Thyroid gland (tissue), 4 donors: ENCODE measurements around the gene SLC1A5.

ENCODE experiments used
- POLR2A ChIP-seq, 2 donors: fragments of 450-650 bp; IDR thresholded peaks; one replicate each; pipeline ENCODE4 v1.6.1; 2017; ENCODE audit warnings: antibody characterized with exemption in 2 of 2, mild to moderate bottlenecking in 2 of 2, moderate library complexity in 1 of 2
- TF ChIP-seq, protein P1 (sequence below), 6 experiments: fragments of 200-600 bp in 3 of 6; fragments of 450-650 bp in 3 of 6; sonication (generic) in 3 of 6; IDR thresholded peaks; one replicate each; pipeline ENCODE4 v1.5.1; 2016 to 2019; ENCODE audit warnings: antibody characterized with exemption in 6 of 6, mild to moderate bottlenecking in 2 of 6, inconsistent platforms in 1 of 6, moderate library complexity in 1 of 6

DNA sequence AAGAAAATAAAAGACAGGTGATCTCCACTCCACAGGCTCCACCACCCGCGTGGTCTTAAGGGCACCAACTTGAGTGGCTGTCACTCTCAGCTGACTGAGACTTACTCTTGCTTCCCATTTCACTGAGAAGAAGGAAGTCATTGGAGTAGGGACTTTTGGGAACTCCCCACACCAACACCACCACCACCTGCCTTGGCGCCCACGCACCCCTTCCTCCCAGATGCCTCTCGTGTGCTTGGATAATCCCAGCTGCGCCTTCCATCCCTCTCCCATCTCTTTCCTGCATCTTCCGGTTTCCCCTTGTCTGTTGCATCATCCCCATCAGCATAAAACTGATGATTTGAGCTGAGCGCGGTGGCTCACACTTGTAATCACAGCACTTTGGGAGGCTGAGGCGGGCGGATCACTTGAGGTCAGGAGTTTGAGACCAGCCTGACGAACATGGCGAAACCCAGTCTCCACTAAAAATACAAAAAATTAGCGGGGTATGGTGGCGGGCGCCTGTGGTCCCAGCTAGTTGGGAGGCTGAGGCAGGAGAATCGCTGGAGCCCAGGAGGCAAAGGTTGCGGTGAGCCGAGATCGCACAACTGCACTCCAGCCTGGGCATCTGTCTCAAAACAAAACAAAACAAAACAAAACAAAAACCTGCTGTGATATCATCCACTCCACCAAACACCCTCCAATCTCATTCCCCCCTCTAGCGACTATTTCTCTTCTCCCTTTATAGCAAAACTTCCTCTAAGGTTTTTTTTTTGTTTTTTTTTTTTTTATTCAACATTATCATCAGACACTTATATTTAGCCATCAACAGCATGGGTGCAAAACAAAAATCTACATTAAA lies 36.7 kb upstream of the SLC1A5 start:
- TF ChIP-seq, protein P1, sequence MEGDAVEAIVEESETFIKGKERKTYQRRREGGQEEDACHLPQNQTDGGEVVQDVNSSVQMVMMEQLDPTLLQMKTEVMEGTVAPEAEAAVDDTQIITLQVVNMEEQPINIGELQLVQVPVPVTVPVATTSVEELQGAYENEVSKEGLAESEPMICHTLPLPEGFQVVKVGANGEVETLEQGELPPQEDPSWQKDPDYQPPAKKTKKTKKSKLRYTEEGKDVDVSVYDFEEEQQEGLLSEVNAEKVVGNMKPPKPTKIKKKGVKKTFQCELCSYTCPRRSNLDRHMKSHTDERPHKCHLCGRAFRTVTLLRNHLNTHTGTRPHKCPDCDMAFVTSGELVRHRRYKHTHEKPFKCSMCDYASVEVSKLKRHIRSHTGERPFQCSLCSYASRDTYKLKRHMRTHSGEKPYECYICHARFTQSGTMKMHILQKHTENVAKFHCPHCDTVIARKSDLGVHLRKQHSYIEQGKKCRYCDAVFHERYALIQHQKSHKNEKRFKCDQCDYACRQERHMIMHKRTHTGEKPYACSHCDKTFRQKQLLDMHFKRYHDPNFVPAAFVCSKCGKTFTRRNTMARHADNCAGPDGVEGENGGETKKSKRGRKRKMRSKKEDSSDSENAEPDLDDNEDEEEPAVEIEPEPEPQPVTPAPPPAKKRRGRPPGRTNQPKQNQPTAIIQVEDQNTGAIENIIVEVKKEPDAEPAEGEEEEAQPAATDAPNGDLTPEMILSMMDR (IDR thresholded peaks at IDR 0.05): no peak
- TF ChIP-seq POLR2A (IDR thresholded peaks at IDR 0.05): no peak
